Measurements from ENCODE around the gene SLC6A9.

Gene SLC6A9

GRCh38 chr1:44000122-44000665 lies 31.1 kb downstream of the SLC6A9 start:
- Histone ChIP-seq H3K9me3 (ENCODE audit: control insufficient read depth, low read length) (no peaks in the 10 kb centered on the region), H3K23ac (ENCODE audit: low read length in 2 of 2) (no peak overlapping the region), H2AFZ (ENCODE audit: low read depth, low read length) (no peak overlapping the region), H3K4me2 (ENCODE audit: low read length, poor library complexity, severe bottlenecking) (no peak overlapping the region), H3K9ac (ENCODE audit: low read length) (no peak overlapping the region), H2BK5ac (ENCODE audit: low read depth, low read length, poor library complexity, severe bottlenecking) (no peak overlapping the region), H2BK15ac (ENCODE audit: low read depth, poor library complexity, severe bottlenecking) (no peak overlapping the region), H3K79me1 (replicated peaks; ENCODE audit: low read length, poor library complexity, severe bottlenecking) (no peaks in the 10 kb centered on the region), H3K36me3 (ENCODE audit: control insufficient read depth in 1 of 2, insufficient read depth in 2 of 2, low read depth in 1 of 2, low read length in 2 of 2) (peaks cover 0 to 47% of the 10 kb centered on the region in 2 experiments), H4K91ac (ENCODE audit: low read length) (no peak overlapping the region), H3K4ac (ENCODE audit: low read depth in 1 of 2, low read length in 2 of 2) (no peak overlapping the region), H4K8ac (ENCODE audit: low read length) (no peak overlapping the region), H2BK120ac (ENCODE audit: low read depth, low read length) (no peak overlapping the region), H3K4me3 (ENCODE audit: insufficient read depth in 1 of 2, low read depth in 1 of 2, low read length in 2 of 2) (no peak overlapping the region), H3K4me1 (ENCODE audit: control insufficient read depth, insufficient read depth, low read depth, low read length) (no peaks in the 10 kb centered on the region), H3K18ac (ENCODE audit: low read depth in 1 of 2, low read length in 2 of 2) (no peak overlapping the region), H3K14ac (ENCODE audit: low read length in 2 of 2) (no peak overlapping the region), H2AK5ac (ENCODE audit: low read length, severe bottlenecking) (no peak overlapping the region), H2BK12ac (ENCODE audit: low read length in 2 of 2) (no peak overlapping the region), H3K27ac (ENCODE audit: low read length, poor library complexity, severe bottlenecking) (no peak overlapping the region), H3K27me3 (ENCODE audit: control insufficient read depth in 1 of 2, insufficient read depth in 1 of 2, low read length in 2 of 2) (no peaks in the 10 kb centered on the region)
- no peak for DNase-seq
- 78% methylated on average over 8 of the region's 8 CpGs for WGBS

- H3K14ac ChIP-seq (ENCODE audit: low read length in 2 of 2) = no peak overlapping the region
- no peaks in the 10 kb centered on the region for H3K9me3 ChIP-seq (ENCODE audit: control insufficient read depth, low read length)
- no peak overlapping the region for H2BK12ac ChIP-seq (ENCODE audit: low read length in 2 of 2)
- 96% methylated on average over 8 of the region's 8 CpGs for WGBS
- peaks cover 3% of the 10 kb centered on the region for H3K4me1 ChIP-seq (ENCODE audit: control insufficient read depth, insufficient read depth, low read depth, low read length)
- no peak overlapping the region for H2BK5ac ChIP-seq (ENCODE audit: low read depth, low read length, poor library complexity, severe bottlenecking)
- peaks cover 0 to 47% of the 10 kb centered on the region in 2 experiments for H3K36me3 ChIP-seq (ENCODE audit: control insufficient read depth in 1 of 2, insufficient read depth in 2 of 2, low read depth in 1 of 2, low read length in 2 of 2)
- no peaks in the 10 kb centered on the region for H3K27me3 ChIP-seq (ENCODE audit: control insufficient read depth in 1 of 2, insufficient read depth in 1 of 2, low read length in 2 of 2)
- no peak overlapping the region for H2AK5ac ChIP-seq (ENCODE audit: low read length, severe bottlenecking)
- H3K4me3 ChIP-seq (ENCODE audit: insufficient read depth in 1 of 2, low read depth in 1 of 2, low read length in 2 of 2) = no peak overlapping the region
- H3K4ac ChIP-seq (ENCODE audit: low read depth in 1 of 2, low read length in 2 of 2) = no peak overlapping the region
- H3K27ac ChIP-seq (ENCODE audit: low read length, poor library complexity, severe bottlenecking) = no peak overlapping the region
- H2BK120ac ChIP-seq (ENCODE audit: low read depth, low read length) = no peak overlapping the region
- no peaks in the 10 kb centered on the region for H3K79me1 ChIP-seq (replicated peaks; ENCODE audit: low read length, poor library complexity, severe bottlenecking)
- H3K18ac ChIP-seq (ENCODE audit: low read depth in 1 of 2, low read length in 2 of 2) = no peak overlapping the region
- H2AFZ ChIP-seq (ENCODE audit: low read depth, low read length) = no peak overlapping the region
- H2BK15ac ChIP-seq (ENCODE audit: low read depth, poor library complexity, severe bottlenecking) = no peak overlapping the region
- no peak overlapping the region for H3K23ac ChIP-seq (ENCODE audit: low read length in 2 of 2)
- H3K9ac ChIP-seq (ENCODE audit: low read length) = no peak overlapping the region
- no peak for DNase-seq
- H4K8ac ChIP-seq (ENCODE audit: low read length) = no peak overlapping the region
- no peak overlapping the region for H3K4me2 ChIP-seq (ENCODE audit: low read length, poor library complexity, severe bottlenecking)
- peak overlapping the region; percentile 62 for H4K91ac ChIP-seq (ENCODE audit: low read length)
Measured at GRCh38 chr1:43999455-43999854, 31.8 kb downstream of the SLC6A9 start.

- Histone ChIP-seq H4K91ac (ENCODE audit: low read length) (no peak overlapping the region), H3K79me1 (replicated peaks; ENCODE audit: low read length, poor library complexity, severe bottlenecking) (no peaks in the 10 kb centered on the region), H3K9me3 (ENCODE audit: control insufficient read depth, low read length) (no peaks in the 10 kb centered on the region), H3K18ac (ENCODE audit: low read depth in 1 of 2, low read length in 2 of 2) (no peak overlapping the region), H3K4me2 (ENCODE audit: low read length, poor library complexity, severe bottlenecking) (no peak overlapping the region), H3K4ac (ENCODE audit: low read depth in 1 of 2, low read length in 2 of 2) (no peak overlapping the region), H2BK5ac (ENCODE audit: low read depth, low read length, poor library complexity, severe bottlenecking) (no peak overlapping the region), H2BK12ac (ENCODE audit: low read length in 2 of 2) (peak overlapping the region in 1 of 2 experiments; percentile 37), H3K14ac (ENCODE audit: low read length in 2 of 2) (no peak overlapping the region), H2BK120ac (ENCODE audit: low read depth, low read length) (no peak overlapping the region), H3K4me3 (ENCODE audit: insufficient read depth in 1 of 2, low read depth in 1 of 2, low read length in 2 of 2) (no peak overlapping the region), H3K4me1 (ENCODE audit: control insufficient read depth, insufficient read depth, low read depth, low read length) (peaks cover 3% of the 10 kb centered on the region), H3K27ac (ENCODE audit: low read length, poor library complexity, severe bottlenecking) (no peak overlapping the region), H2AK5ac (ENCODE audit: low read length, severe bottlenecking) (no peak overlapping the region), H3K9ac (ENCODE audit: low read length) (no peak overlapping the region), H2AFZ (ENCODE audit: low read depth, low read length) (no peak overlapping the region), H3K23ac (ENCODE audit: low read length in 2 of 2) (no peak overlapping the region), H3K27me3 (ENCODE audit: control insufficient read depth in 1 of 2, insufficient read depth in 1 of 2, low read length in 2 of 2) (no peaks in the 10 kb centered on the region), H4K8ac (ENCODE audit: low read length) (no peak overlapping the region), H3K36me3 (ENCODE audit: control insufficient read depth in 1 of 2, insufficient read depth in 2 of 2, low read depth in 1 of 2, low read length in 2 of 2) (peaks cover 0 to 47% of the 10 kb centered on the region in 2 experiments), H2BK15ac (ENCODE audit: low read depth, poor library complexity, severe bottlenecking) (no peak overlapping the region)
- DNase-seq = no peak
- WGBS = 95% methylated on average over 11 of the region's 11 CpGs
Measured at GRCh38 chr1:43998000-43998378, 33.3 kb downstream of the SLC6A9 start.

GRCh38 chr1:43997295-43997999 lies 33.8 kb downstream of the SLC6A9 start:
- H3K14ac ChIP-seq (ENCODE audit: low read length in 2 of 2) = peak overlapping the region in 1 of 2 experiments; percentile 55
- DNase-seq = no peak
- no peak overlapping the region for H2AK5ac ChIP-seq (ENCODE audit: low read length, severe bottlenecking)
- H3K36me3 ChIP-seq (ENCODE audit: control insufficient read depth in 1 of 2, insufficient read depth in 2 of 2, low read depth in 1 of 2, low read length in 2 of 2) = peaks cover 0 to 42% of the 10 kb centered on the region in 2 experiments
- peak overlapping the region in 1 of 2 experiments; percentile 71 for H3K18ac ChIP-seq (ENCODE audit: low read depth in 1 of 2, low read length in 2 of 2)
- no peak overlapping the region for H2BK15ac ChIP-seq (ENCODE audit: low read depth, poor library complexity, severe bottlenecking)
- WGBS = 89% methylated on average over 22 of the region's 22 CpGs
- no peaks in the 10 kb centered on the region for H3K27me3 ChIP-seq (ENCODE audit: control insufficient read depth in 1 of 2, insufficient read depth in 1 of 2, low read length in 2 of 2)
- H2BK5ac ChIP-seq (ENCODE audit: low read depth, low read length, poor library complexity, severe bottlenecking) = no peak overlapping the region
- H3K4ac ChIP-seq (ENCODE audit: low read depth in 1 of 2, low read length in 2 of 2) = no peak overlapping the region
- H3K27ac ChIP-seq (ENCODE audit: low read length, poor library complexity, severe bottlenecking) = no peak overlapping the region
- no peaks in the 10 kb centered on the region for H3K79me1 ChIP-seq (replicated peaks; ENCODE audit: low read length, poor library complexity, severe bottlenecking)
- no peak overlapping the region for H3K23ac ChIP-seq (ENCODE audit: low read length in 2 of 2)
- H3K4me1 ChIP-seq (ENCODE audit: control insufficient read depth, insufficient read depth, low read depth, low read length) = peaks cover 5% of the 10 kb centered on the region
- no peak overlapping the region for H4K91ac ChIP-seq (ENCODE audit: low read length)
- H2AFZ ChIP-seq (ENCODE audit: low read depth, low read length) = no peak overlapping the region
- H3K4me2 ChIP-seq (ENCODE audit: low read length, poor library complexity, severe bottlenecking) = no peak overlapping the region
- H3K9ac ChIP-seq (ENCODE audit: low read length) = no peak overlapping the region
- H3K4me3 ChIP-seq (ENCODE audit: insufficient read depth in 1 of 2, low read depth in 1 of 2, low read length in 2 of 2) = no peak overlapping the region
- no peak overlapping the region for H2BK12ac ChIP-seq (ENCODE audit: low read length in 2 of 2)
- no peak overlapping the region for H2BK120ac ChIP-seq (ENCODE audit: low read depth, low read length)
- H4K8ac ChIP-seq (ENCODE audit: low read length) = peak overlapping the region; percentile 73
- no peaks in the 10 kb centered on the region for H3K9me3 ChIP-seq (ENCODE audit: control insufficient read depth, low read length)

All from mesenchymal stem cell (in vitro differentiated cells and primary cell).